HG03571 (cell line): ENCODE measurements around the gene OSBP2.
"Not testable (repeated sequence)": the region's sequence is repeated elsewhere in the genome, so short reads cannot be mapped to it uniquely, and the experiment has no call there.

Experiments used
- ATAC-seq: cut with Tn5 transposase; IDR thresholded peaks from one replicate; pipeline ENCODE4 v1.9.1; 2021; ENCODE audit not compliant: unreplicated experiment

The OSBP2 gene

GRCh38 chr22:30675436-30675835, 19.2 kb upstream of the OSBP2 start:
- no peak for ATAC-seq

GRCh38 chr22:30676565-30676964, 18.1 kb upstream of the OSBP2 start:
- not testable (repeated sequence) for ATAC-seq

- ATAC-seq = not testable (repeated sequence)
These were observed 14.6 kb upstream of the OSBP2 start for GRCh38 chr22:30679895-30680690.

- ATAC-seq = no peak
These were observed 13.5 kb upstream of the OSBP2 start for GRCh38 chr22:30680991-30681770.

GRCh38 chr22:30681831-30682230, 12.8 kb upstream of the OSBP2 start:
- no peak for ATAC-seq

GRCh38 chr22:30685178-30685577, 9.5 kb upstream of the OSBP2 start:
- no peak for ATAC-seq

- no peak for ATAC-seq
These were observed 7.3 kb upstream of the OSBP2 start for GRCh38 chr22:30687358-30687757.

GRCh38 chr22:30689622-30690021, 5.1 kb upstream of the OSBP2 start:
- ATAC-seq = no peak

- no peak for ATAC-seq
These were observed 3.5 kb upstream of the OSBP2 start for GRCh38 chr22:30691204-30691603.

- ATAC-seq = no peak
These were observed 469 bp upstream of the OSBP2 start for GRCh38 chr22:30694171-30694639.

- no peak for ATAC-seq
These were observed 727 bp downstream of the OSBP2 start for GRCh38 chr22:30695351-30695851.

GRCh38 chr22:30695871-30696655, 1.4 kb downstream of the OSBP2 start:
- ATAC-seq = no peak

GRCh38 chr22:30697975-30698374, 3.3 kb downstream of the OSBP2 start:
- ATAC-seq = no peak

GRCh38 chr22:30701872-30702271, 7.2 kb downstream of the OSBP2 start:
- no peak for ATAC-seq

GRCh38 chr22:30702856-30703255, 8.2 kb downstream of the OSBP2 start:
- ATAC-seq = no peak

- ATAC-seq = no peak
These were observed 10.3 kb downstream of the OSBP2 start for GRCh38 chr22:30704978-30705377.

- ATAC-seq = no peak
These were observed 11.3 kb downstream of the OSBP2 start for GRCh38 chr22:30705710-30706651.

- not testable (repeated sequence) for ATAC-seq
These were observed 15.3 kb downstream of the OSBP2 start for GRCh38 chr22:30709980-30710379.

GRCh38 chr22:30712094-30712493, 17.4 kb downstream of the OSBP2 start:
- ATAC-seq = no peak

- no peak for ATAC-seq
These were observed 19.4 kb downstream of the OSBP2 start for GRCh38 chr22:30714062-30714461.
